Activated CD4-positive, CD25-positive, alpha-beta regulatory T cell treated with anti-CD3 and anti-CD28 coated beads, Interleukin-2, amount 50 U/mL, for 72 hours (primary cell): Measurements from ENCODE around the gene MSN.

Source experiments
- DNase-seq: peaks from one replicate; pipeline ENCODE4 v3.0.0; 2021

The MSN gene

GRCh38 chrX:65674204-65674893, 6.9 kb downstream of the MSN start:
- no peak for DNase-seq

GRCh38 chrX:65677954-65678469, 10.6 kb downstream of the MSN start:
- DNase-seq = no peak

GRCh38 chrX:65679071-65679540, 11.7 kb downstream of the MSN start:
- DNase-seq = no peak

- DNase-seq = no peak
Measured at GRCh38 chrX:65681810-65682209, 14.4 kb downstream of the MSN start.

- DNase-seq = no peak
Measured at GRCh38 chrX:65685112-65685511, 17.7 kb downstream of the MSN start.

GRCh38 chrX:65686236-65686635, 18.8 kb downstream of the MSN start:
- no peak for DNase-seq

- no peak for DNase-seq
Measured at GRCh38 chrX:65687367-65687766, 19.9 kb downstream of the MSN start.

GRCh38 chrX:65688403-65688871, 21.0 kb downstream of the MSN start:
- DNase-seq = no peak

GRCh38 chrX:65689377-65689776, 21.9 kb downstream of the MSN start:
- DNase-seq = no peak

GRCh38 chrX:65690057-65690855, 22.8 kb downstream of the MSN start:
- no peak for DNase-seq

GRCh38 chrX:65695849-65696449, 28.5 kb downstream of the MSN start:
- no peak for DNase-seq

GRCh38 chrX:65696613-65697012, 29.2 kb downstream of the MSN start:
- no peak for DNase-seq

GRCh38 chrX:65697211-65697641, 29.8 kb downstream of the MSN start:
- no peak for DNase-seq

- DNase-seq = peak; percentile 56
Measured at GRCh38 chrX:65697915-65698796, 30.7 kb downstream of the MSN start.

- DNase-seq = no peak
Measured at GRCh38 chrX:65702956-65703355, 35.5 kb downstream of the MSN start.

- DNase-seq = no peak
Measured at GRCh38 chrX:65705439-65705838, 38.0 kb downstream of the MSN start.

GRCh38 chrX:65706041-65706828, 38.8 kb downstream of the MSN start:
- DNase-seq = peak; percentile 45

GRCh38 chrX:65707151-65707550, 39.7 kb downstream of the MSN start:
- no peak for DNase-seq

GRCh38 chrX:65712005-65712806, 44.8 kb downstream of the MSN start:
- no peak for DNase-seq

GRCh38 chrX:65718538-65718937, 51.1 kb downstream of the MSN start:
- DNase-seq = no peak
